ENCODE data around the gene AGBL4.

AGBL4 gene

GRCh38 chr1:48940354-48940753 lies 1083.4 kb downstream of the AGBL4 start:
- DNase-seq = no peak

- no peak for DNase-seq
Observed at GRCh38 chr1:48939828-48940227, 1083.9 kb downstream of the AGBL4 start.

- peak; percentile 38 for DNase-seq
Observed at GRCh38 chr1:48939042-48939441, 1084.7 kb downstream of the AGBL4 start.

GRCh38 chr1:48937732-48938131 lies 1086.0 kb downstream of the AGBL4 start:
- DNase-seq = no peak

GRCh38 chr1:48936436-48936835 lies 1087.3 kb downstream of the AGBL4 start:
- no peak for DNase-seq

GRCh38 chr1:48932366-48932765 lies 1091.4 kb downstream of the AGBL4 start:
- no peak for DNase-seq

- DNase-seq = peak; percentile 68
Observed at GRCh38 chr1:48931506-48932192, 1092.1 kb downstream of the AGBL4 start.

GRCh38 chr1:48930011-48930410 lies 1093.7 kb downstream of the AGBL4 start:
- no peak for DNase-seq

- no peak for DNase-seq
Observed at GRCh38 chr1:48924099-48924498, 1099.7 kb downstream of the AGBL4 start.

GRCh38 chr1:48923116-48923515 lies 1100.6 kb downstream of the AGBL4 start:
- no peak for DNase-seq

- DNase-seq = no peak
Observed at GRCh38 chr1:48920851-48921250, 1102.9 kb downstream of the AGBL4 start.

GRCh38 chr1:48917901-48918603 lies 1105.7 kb downstream of the AGBL4 start:
- DNase-seq = no peak

GRCh38 chr1:48917070-48917454 lies 1106.7 kb downstream of the AGBL4 start:
- DNase-seq = no peak

GRCh38 chr1:48916130-48917069 lies 1107.4 kb downstream of the AGBL4 start:
- DNase-seq = peak; percentile 84

GRCh38 chr1:48908606-48909005 lies 1115.1 kb downstream of the AGBL4 start:
- peak; percentile 40 for DNase-seq

- DNase-seq = no peak
Observed at GRCh38 chr1:48906729-48907128, 1117.0 kb downstream of the AGBL4 start.

GRCh38 chr1:48906164-48906563 lies 1117.6 kb downstream of the AGBL4 start:
- DNase-seq = no peak

- no peak for DNase-seq
Observed at GRCh38 chr1:48903291-48903690, 1120.5 kb downstream of the AGBL4 start.

- no peak for DNase-seq
Observed at GRCh38 chr1:48898894-48899293, 1124.9 kb downstream of the AGBL4 start.

GRCh38 chr1:48889615-48890014 lies 1134.1 kb downstream of the AGBL4 start:
- DNase-seq = no peak

- no peak for DNase-seq
Observed at GRCh38 chr1:48889082-48889481, 1134.7 kb downstream of the AGBL4 start.

- DNase-seq = no peak
Observed at GRCh38 chr1:48887796-48888195, 1136.0 kb downstream of the AGBL4 start.

GRCh38 chr1:48882020-48882419 lies 1141.7 kb downstream of the AGBL4 start:
- DNase-seq = no peak
